Measurements from ENCODE around the gene RAD18. TPM values are rescaled to one million over a fixed set of nuclear protein-coding genes. Genes with fewer than 3 reads are reported as not detected.

The RAD18 gene
- total RNA-seq, 1 donor from 2014 or later = 21.3 TPM

- H3K9me3 Mint-ChIP-seq = no peaks in the 10 kb centered on the region
- no peak overlapping the region for H3K4me3 Mint-ChIP-seq
Measured at GRCh38 chr3:8837162-8837561, 126.1 kb downstream of the RAD18 start.

GRCh38 chr3:8836096-8836495 lies 127.2 kb downstream of the RAD18 start:
- Mint-ChIP-seq H3K27me3 (no peaks in the 10 kb centered on the region), H3K27ac (no peak overlapping the region), H3K9me3 (no peaks in the 10 kb centered on the region), H3K36me3 (peaks cover 4% of the 10 kb centered on the region), H3K4me3 (no peak overlapping the region), H3K4me1 (ENCODE audit: unreplicated experiment) (no peaks in the 10 kb centered on the region)
- DNase-seq (ENCODE audit: extremely low spot score, unreplicated experiment) = no peak
- TF ChIP-seq CTCF (conservative IDR thresholded peaks at IDR 0.05) = no peak

More at GRCh38 chr3:8837162-8837561, 126.1 kb downstream of the RAD18 start:
- no peak for TF ChIP-seq CTCF (conservative IDR thresholded peaks at IDR 0.05)
- no peak for DNase-seq (ENCODE audit: extremely low spot score, unreplicated experiment)
- no peaks in the 10 kb centered on the region for H3K4me1 Mint-ChIP-seq (ENCODE audit: unreplicated experiment)
- H3K27ac Mint-ChIP-seq = no peak overlapping the region
- peaks cover 4% of the 10 kb centered on the region for H3K36me3 Mint-ChIP-seq
- H3K27me3 Mint-ChIP-seq = no peaks in the 10 kb centered on the region

- H3K27ac Mint-ChIP-seq = no peak overlapping the region
- DNase-seq (ENCODE audit: extremely low spot score, unreplicated experiment) = no peak
- no peaks in the 10 kb centered on the region for H3K27me3 Mint-ChIP-seq
- H3K4me1 Mint-ChIP-seq (ENCODE audit: unreplicated experiment) = no peaks in the 10 kb centered on the region
- no peak for TF ChIP-seq CTCF (conservative IDR thresholded peaks at IDR 0.05)
- no peaks in the 10 kb centered on the region for H3K9me3 Mint-ChIP-seq
- peaks cover 4% of the 10 kb centered on the region for H3K36me3 Mint-ChIP-seq
- no peak overlapping the region for H3K4me3 Mint-ChIP-seq
Measured at GRCh38 chr3:8835385-8835784, 127.9 kb downstream of the RAD18 start.

GRCh38 chr3:8834974-8835373 lies 128.3 kb downstream of the RAD18 start:
- no peaks in the 10 kb centered on the region for H3K9me3 Mint-ChIP-seq
- H3K27ac Mint-ChIP-seq = no peak overlapping the region
- peaks cover 4% of the 10 kb centered on the region for H3K36me3 Mint-ChIP-seq
- no peak for TF ChIP-seq CTCF (conservative IDR thresholded peaks at IDR 0.05)
- no peak for DNase-seq (ENCODE audit: extremely low spot score, unreplicated experiment)
- H3K4me3 Mint-ChIP-seq = no peak overlapping the region
- no peaks in the 10 kb centered on the region for H3K4me1 Mint-ChIP-seq (ENCODE audit: unreplicated experiment)
- no peaks in the 10 kb centered on the region for H3K27me3 Mint-ChIP-seq

- no peak for TF ChIP-seq CTCF (conservative IDR thresholded peaks at IDR 0.05)
- DNase-seq (ENCODE audit: extremely low spot score, unreplicated experiment) = no peak
- no peaks in the 10 kb centered on the region for H3K4me1 Mint-ChIP-seq (ENCODE audit: unreplicated experiment)
- no peak overlapping the region for H3K27ac Mint-ChIP-seq
- H3K27me3 Mint-ChIP-seq = no peaks in the 10 kb centered on the region
- H3K36me3 Mint-ChIP-seq = no peaks in the 10 kb centered on the region
- no peak overlapping the region for H3K4me3 Mint-ChIP-seq
- no peaks in the 10 kb centered on the region for H3K9me3 Mint-ChIP-seq
Measured at GRCh38 chr3:8827641-8828040, 135.6 kb downstream of the RAD18 start.

Other genes with a start within 250 kb of the RAD18 start
- gene CAV3, start 229.7 kb downstream of the RAD18 start, total RNA-seq (ENCODE audit: low replicate concordance) = not detected in 2 replicates
- 3.3 and 4.1 TPM in 2 replicates for gene OXTR, start 193.9 kb downstream of the RAD18 start, total RNA-seq (ENCODE audit: low replicate concordance)